BE2C (cell line): ENCODE data around the gene FGFR1OP2.

Experiments used
- DNase-seq: peaks from one replicate; pipeline ENCODE4 v3.0.0-alpha.2; 2020
- H3K27me3 ChIP-seq: fragments of 250-450 bp; sonication (Bioruptor Pico); 2 replicates; pipeline ENCODE4 v1.5.1; 2020; ENCODE audit warnings: mild to moderate bottlenecking
- H3K36me3 ChIP-seq: fragments of 250-450 bp; sonication (Bioruptor Pico); 2 replicates; pipeline ENCODE4 v1.5.1; 2020; ENCODE audit warnings: mild to moderate bottlenecking
- H3K4me1 ChIP-seq: fragments of 250-450 bp; sonication (Bioruptor Pico); 2 replicates; pipeline ENCODE4 v1.5.1; 2020
- H3K4me3 ChIP-seq: 2 replicates; pipeline ENCODE4 v1.5.1; 2011; ENCODE audit warnings: low read depth, low read length
- H3K9me3 ChIP-seq: fragments of 250-450 bp; sonication (Bioruptor Pico); 2 replicates; pipeline ENCODE4 v1.5.1; 2020
- TF ChIP-seq, protein P1 (sequence below): IDR thresholded peaks from 2 replicates; pipeline ENCODE4 v1.5.1; 2012; ENCODE audit warnings: mild to moderate bottlenecking, low read depth, low read length

The FGFR1OP2 gene

DNA sequence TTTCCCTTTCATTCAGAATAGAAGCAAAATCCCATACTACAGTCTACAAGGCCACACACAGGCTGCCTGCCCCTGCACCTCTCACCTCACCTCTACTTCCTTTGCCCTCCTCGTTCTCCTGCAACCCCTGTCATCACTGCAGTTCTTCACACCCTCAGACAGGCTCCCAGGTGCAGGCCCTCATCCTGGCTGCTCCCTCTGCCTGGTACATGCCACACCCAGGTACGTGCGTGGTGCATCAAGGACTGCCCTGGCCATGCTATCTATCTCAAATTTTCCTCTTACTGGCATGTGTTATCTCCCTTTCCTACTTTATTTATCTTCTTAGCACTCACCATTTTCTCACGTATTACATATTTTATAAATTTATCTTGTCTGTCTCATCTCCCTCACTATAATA, 51.6 kb downstream of the FGFR1OP2 start:
- DNase-seq, result no peak
- TF ChIP-seq, protein P1, sequence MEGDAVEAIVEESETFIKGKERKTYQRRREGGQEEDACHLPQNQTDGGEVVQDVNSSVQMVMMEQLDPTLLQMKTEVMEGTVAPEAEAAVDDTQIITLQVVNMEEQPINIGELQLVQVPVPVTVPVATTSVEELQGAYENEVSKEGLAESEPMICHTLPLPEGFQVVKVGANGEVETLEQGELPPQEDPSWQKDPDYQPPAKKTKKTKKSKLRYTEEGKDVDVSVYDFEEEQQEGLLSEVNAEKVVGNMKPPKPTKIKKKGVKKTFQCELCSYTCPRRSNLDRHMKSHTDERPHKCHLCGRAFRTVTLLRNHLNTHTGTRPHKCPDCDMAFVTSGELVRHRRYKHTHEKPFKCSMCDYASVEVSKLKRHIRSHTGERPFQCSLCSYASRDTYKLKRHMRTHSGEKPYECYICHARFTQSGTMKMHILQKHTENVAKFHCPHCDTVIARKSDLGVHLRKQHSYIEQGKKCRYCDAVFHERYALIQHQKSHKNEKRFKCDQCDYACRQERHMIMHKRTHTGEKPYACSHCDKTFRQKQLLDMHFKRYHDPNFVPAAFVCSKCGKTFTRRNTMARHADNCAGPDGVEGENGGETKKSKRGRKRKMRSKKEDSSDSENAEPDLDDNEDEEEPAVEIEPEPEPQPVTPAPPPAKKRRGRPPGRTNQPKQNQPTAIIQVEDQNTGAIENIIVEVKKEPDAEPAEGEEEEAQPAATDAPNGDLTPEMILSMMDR, result no peak
- H3K36me3 ChIP-seq, result peaks cover 20% of the 10 kb centered on the region

DNA sequence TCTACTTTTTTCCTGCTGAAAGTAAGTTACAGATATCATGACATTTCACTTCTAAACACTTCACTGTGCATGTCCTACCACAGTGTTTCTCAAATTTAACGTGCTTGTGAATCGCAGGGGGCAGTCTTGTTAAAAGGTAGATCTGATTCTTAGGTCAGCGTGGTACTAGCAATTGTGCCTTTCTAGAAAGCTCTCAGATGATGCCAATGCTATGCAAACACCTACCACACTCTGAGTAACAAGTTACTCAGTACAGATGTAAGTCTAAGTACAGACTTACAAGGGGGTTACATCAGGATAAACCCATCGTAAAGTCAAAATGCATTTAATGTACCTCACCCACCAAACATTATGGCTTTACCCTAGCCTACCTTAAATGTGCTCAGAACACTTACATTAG, 53.6 kb downstream of the FGFR1OP2 start:
- Histone ChIP-seq H3K4me1 (no peaks in the 10 kb centered on the region), H3K36me3 (peaks cover 28% of the 10 kb centered on the region), H3K27me3 (no peaks in the 10 kb centered on the region), H3K4me3 (no peak overlapping the region), H3K9me3 (no peaks in the 10 kb centered on the region)
- DNase-seq, result no peak
- TF ChIP-seq, protein P1, result no peak

More for the DNA sequence above, 51.6 kb downstream of the FGFR1OP2 start:
- no peaks in the 10 kb centered on the region for H3K9me3 ChIP-seq
- H3K4me1 ChIP-seq, result no peaks in the 10 kb centered on the region
- no peak overlapping the region for H3K4me3 ChIP-seq
- H3K27me3 ChIP-seq, result no peaks in the 10 kb centered on the region

DNA sequence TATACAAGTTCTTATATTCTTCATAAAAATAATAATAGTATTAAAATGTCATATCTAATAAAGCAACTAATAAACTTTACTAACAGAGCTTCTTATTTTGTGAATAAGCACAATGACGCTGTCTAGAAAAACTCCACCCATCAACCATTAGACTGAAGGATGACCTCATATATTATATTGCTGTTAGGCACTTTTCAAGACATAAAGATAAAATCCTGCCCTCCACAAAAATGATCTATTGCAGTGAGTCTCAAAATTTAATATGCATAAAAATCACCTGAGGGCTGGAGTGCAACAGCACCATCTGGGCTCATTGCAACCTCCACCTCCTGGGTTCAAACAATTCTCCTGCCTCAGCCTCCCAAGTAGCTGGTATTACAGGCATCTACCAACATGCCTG, 55.8 kb downstream of the FGFR1OP2 start:
- Histone ChIP-seq H3K27me3 (no peaks in the 10 kb centered on the region), H3K4me3 (no peak overlapping the region), H3K4me1 (no peaks in the 10 kb centered on the region), H3K9me3 (no peaks in the 10 kb centered on the region), H3K36me3 (peaks cover 27% of the 10 kb centered on the region)
- TF ChIP-seq, protein P1, result no peak
- DNase-seq, result no peak

DNA sequence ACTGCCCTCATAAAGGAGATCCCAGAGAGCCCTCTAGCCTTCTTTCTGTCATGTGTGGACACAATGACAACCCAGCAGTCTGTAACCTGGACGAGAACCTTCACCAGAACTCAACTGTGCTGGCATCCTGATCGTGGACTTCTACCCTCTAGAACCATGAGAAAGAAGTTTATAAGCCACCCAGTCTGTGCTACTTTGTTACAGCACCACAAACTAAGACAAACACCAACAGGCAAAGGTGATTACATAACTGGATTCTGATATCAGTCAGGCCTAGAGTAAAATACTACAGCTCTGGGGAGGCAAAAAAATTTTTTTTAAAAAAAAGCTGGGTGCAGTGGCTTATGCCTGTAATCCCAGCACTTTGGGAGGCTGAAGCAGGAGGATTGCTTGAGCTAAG, 57.4 kb downstream of the FGFR1OP2 start:
- H3K4me1 ChIP-seq, result no peaks in the 10 kb centered on the region
- H3K36me3 ChIP-seq, result peaks cover 24% of the 10 kb centered on the region
- no peaks in the 10 kb centered on the region for H3K27me3 ChIP-seq
- no peaks in the 10 kb centered on the region for H3K9me3 ChIP-seq
- H3K4me3 ChIP-seq, result no peak overlapping the region
- TF ChIP-seq, protein P1, result no peak
- DNase-seq, result no peak

DNA sequence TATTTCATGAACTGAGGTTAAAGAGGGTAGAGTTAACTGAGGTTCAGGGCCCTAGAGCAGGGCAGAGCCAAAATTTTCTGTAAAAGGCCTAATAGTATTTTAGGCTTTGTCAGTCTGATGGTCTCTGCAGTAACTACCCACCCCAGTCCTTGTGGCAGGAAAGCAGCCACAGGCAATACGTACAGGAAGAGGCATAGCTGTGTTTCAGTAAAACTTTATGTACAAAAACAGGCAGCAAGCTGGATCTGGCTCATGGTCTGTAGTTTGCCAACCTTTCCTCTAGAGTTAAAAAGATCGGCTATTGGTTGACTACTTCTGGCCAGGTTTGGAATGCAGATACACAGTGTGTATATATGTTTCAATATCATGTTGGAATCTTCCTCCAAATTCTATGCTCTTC, 58.7 kb downstream of the FGFR1OP2 start:
- TF ChIP-seq, protein P1, result no peak
- Histone ChIP-seq H3K9me3 (no peaks in the 10 kb centered on the region), H3K4me3 (no peak overlapping the region), H3K27me3 (no peaks in the 10 kb centered on the region), H3K4me1 (no peaks in the 10 kb centered on the region), H3K36me3 (peaks cover 24% of the 10 kb centered on the region)
- DNase-seq, result no peak

DNA sequence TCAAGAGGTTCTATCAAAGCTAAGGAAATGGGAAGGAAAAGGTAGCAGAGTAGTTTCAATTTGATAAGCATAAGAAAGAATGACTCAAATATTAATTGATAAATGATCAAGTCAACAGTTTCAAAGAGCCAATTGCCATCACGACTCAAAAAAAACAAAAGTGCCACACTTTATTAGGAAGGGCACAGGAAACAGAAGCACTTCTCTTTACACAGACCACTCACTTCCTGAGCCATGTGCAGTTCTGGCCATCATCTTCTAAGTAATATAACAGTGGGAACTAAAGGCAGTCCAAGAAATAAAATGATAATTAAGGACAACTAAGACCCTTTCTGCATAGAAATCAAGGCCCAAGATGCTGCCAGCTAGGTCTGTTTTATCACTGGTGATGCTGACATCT, 62.7 kb downstream of the FGFR1OP2 start:
- peaks cover 9% of the 10 kb centered on the region for H3K4me1 ChIP-seq
- no peaks in the 10 kb centered on the region for H3K9me3 ChIP-seq
- DNase-seq, result no peak
- H3K36me3 ChIP-seq, result peaks cover 9% of the 10 kb centered on the region
- no peaks in the 10 kb centered on the region for H3K27me3 ChIP-seq
- H3K4me3 ChIP-seq, result no peak overlapping the region
- TF ChIP-seq, protein P1, result no peak
